GM12873 (cell line): Measurements from ENCODE around the gene GAS6.

Experiments
- TF ChIP-seq, protein P1 (sequence below): IDR thresholded peaks from 2 replicates; pipeline ENCODE4 v1.5.1; 2012; ENCODE audit warnings: low read depth, mild to moderate bottlenecking, moderate library complexity, low read length, control low read depth; ENCODE audit not compliant: insufficient read depth; ENCODE audit errors: missing control alignments

GAS6 gene

GRCh38 chr13:113786262-113786841, 77.5 kb downstream of the GAS6 start:
- TF ChIP-seq, protein P1, sequence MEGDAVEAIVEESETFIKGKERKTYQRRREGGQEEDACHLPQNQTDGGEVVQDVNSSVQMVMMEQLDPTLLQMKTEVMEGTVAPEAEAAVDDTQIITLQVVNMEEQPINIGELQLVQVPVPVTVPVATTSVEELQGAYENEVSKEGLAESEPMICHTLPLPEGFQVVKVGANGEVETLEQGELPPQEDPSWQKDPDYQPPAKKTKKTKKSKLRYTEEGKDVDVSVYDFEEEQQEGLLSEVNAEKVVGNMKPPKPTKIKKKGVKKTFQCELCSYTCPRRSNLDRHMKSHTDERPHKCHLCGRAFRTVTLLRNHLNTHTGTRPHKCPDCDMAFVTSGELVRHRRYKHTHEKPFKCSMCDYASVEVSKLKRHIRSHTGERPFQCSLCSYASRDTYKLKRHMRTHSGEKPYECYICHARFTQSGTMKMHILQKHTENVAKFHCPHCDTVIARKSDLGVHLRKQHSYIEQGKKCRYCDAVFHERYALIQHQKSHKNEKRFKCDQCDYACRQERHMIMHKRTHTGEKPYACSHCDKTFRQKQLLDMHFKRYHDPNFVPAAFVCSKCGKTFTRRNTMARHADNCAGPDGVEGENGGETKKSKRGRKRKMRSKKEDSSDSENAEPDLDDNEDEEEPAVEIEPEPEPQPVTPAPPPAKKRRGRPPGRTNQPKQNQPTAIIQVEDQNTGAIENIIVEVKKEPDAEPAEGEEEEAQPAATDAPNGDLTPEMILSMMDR = no peak

- TF ChIP-seq, protein P1 = no peak
These were observed 78.5 kb downstream of the GAS6 start for GRCh38 chr13:113785051-113786010.

DNA sequence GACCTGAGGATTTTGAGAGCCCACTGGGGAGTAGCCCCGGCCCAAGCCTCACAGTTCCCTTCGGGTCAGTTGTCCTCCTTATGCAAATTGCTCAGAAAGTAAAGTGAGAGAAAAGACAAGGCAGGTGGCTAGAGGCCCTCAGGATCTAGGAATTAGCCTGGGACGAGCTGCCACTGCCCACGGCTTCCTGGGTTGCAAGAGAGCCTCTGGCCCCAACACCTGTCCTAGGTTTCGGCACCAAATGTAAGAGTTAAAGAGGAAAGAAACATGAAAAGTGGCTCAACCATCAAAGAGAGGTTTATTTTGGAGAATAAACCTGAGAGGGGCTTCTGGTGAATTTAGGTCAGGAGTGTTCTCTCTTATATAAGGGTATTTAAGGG, 79.2 kb downstream of the GAS6 start:
- TF ChIP-seq, protein P1 = no peak

DNA sequence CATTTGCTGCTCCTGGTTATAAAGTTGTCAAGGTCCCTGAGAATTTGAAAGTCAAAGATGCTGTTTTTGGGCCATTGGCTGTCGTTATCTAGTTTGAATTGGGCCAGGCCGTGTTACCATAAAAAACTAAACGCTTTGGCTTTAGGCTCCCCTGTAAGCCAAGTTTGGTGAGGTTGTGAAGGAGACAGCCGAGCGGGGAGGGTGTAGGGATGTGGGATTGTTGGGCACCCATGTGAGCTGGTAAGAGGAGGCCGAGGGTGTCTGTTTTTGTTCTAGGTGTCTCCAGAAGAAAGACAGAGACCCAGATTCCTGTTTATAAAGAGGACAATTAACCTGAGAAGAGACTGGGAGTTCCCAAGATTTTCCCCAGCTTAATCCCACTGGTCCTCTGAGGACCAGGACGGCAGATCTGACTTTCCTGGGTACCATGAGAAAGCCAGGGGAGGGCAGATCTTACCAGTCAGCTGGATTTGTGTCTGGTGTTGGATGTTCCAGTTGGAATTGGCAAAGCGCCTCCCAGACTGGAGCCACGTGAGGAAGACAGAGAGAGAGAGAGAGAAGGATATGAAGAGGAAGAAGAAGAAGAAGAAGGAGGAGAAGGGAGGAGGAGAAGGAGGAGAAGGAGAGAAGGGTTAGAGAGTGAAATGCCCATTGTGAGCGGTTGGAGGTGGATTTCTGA, 79.8 kb downstream of the GAS6 start:
- TF ChIP-seq, protein P1 = no peak

DNA sequence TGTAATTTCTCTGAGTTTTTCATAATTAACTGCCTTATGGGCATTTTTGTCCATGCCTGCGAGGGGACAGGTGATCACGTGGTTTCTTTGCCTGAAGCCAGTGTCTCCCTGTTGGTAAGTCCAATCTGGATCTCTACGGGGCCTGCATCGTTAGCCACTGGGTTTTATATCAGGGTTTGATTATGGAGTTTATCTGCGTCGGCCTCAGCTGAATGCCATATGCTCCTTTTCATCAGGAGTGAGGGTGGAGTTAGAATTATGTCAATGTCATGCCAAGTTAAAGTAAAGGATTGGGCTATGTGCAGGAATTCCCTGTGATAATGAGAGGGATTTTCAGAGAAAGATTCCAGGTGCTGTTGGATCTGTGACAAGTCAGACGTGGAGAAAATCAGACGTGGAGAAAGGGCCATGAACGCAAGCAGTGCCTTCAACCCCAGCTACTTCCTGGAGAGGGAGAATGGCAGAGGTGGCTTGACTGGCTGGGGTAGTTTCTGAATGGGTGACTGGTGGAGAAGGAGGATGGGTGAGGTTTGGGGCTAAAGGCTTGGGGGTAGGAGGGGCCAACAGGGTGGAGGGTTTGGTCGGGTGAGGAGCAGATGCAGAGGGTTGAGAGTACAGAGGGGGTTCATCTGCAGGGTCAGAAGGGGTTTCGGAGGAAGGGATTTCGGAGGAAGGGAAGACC, 80.5 kb downstream of the GAS6 start:
- TF ChIP-seq, protein P1 = no peak

- TF ChIP-seq, protein P1 = no peak
These were observed 81.4 kb downstream of the GAS6 start for GRCh38 chr13:113782472-113782871.
